GM12878 (cell line): ENCODE data around the gene RUNDC3A. TPM values are rescaled to one million over a fixed set of nuclear protein-coding genes. Genes with fewer than 3 reads are reported as not detected.

ENCODE experiments used
- BCL11A ChIP-seq: IDR thresholded peaks from 2 replicates; pipeline ENCODE4 v1.6.1; 2011; ENCODE audit warnings: low read depth, low read length
- CBFB ChIP-seq: IDR thresholded peaks from 2 replicates; pipeline ENCODE4 v1.6.1; 2016; ENCODE audit warnings: antibody characterized with exemption, low read depth
- E2F4 ChIP-seq: IDR thresholded peaks from 2 replicates; pipeline ENCODE4 v1.6.1; 2012; ENCODE audit warnings: low read depth, low read length, improper control_type of control experiment
- FOXM1 ChIP-seq: IDR thresholded peaks from 2 replicates; pipeline ENCODE4 v1.6.1; 2012; ENCODE audit warnings: low read depth, mild to moderate bottlenecking, inconsistent platforms, low read length, moderate library complexity
- HDGF ChIP-seq: fragments of 450-650 bp; IDR thresholded peaks from 2 replicates; pipeline ENCODE4 v1.6.1; 2016; ENCODE audit warnings: antibody characterized with exemption
- IRF4 ChIP-seq: IDR thresholded peaks from 2 replicates; pipeline ENCODE4 v1.6.1; 2011; ENCODE audit warnings: low read depth, low read length
- NFYA ChIP-seq: IDR thresholded peaks from 2 replicates; pipeline ENCODE4 v1.6.1; 2011; ENCODE audit warnings: low read depth, mild to moderate bottlenecking, low read length, improper control_type of control experiment, borderline replicate concordance
- NR2F1 ChIP-seq: fragments of 450-650 bp; conservative IDR thresholded peaks from 2 replicates; pipeline ENCODE4 v1.6.1; 2017; ENCODE audit warnings: mild to moderate bottlenecking
- SMARCA5 ChIP-seq: fragments of 450-650 bp; IDR thresholded peaks from 2 replicates; pipeline ENCODE4 v1.6.1; 2017; ENCODE audit warnings: mild to moderate bottlenecking
- SMC3 ChIP-seq: IDR thresholded peaks from 2 replicates; pipeline ENCODE4 v1.6.1; 2011; ENCODE audit warnings: low read length, improper control_type of control experiment, borderline replicate concordance
- STAT3 ChIP-seq: IDR thresholded peaks from 2 replicates; pipeline ENCODE4 v1.6.1; 2011; ENCODE audit warnings: low read depth, low read length, improper control_type of control experiment
- TCF7 ChIP-seq: IDR thresholded peaks from 2 replicates; pipeline ENCODE4 v1.6.1; 2014; ENCODE audit warnings: antibody characterized with exemption, borderline replicate concordance
- ZBED1 ChIP-seq: IDR thresholded peaks from 2 replicates; pipeline ENCODE4 v1.6.1; 2016; ENCODE audit warnings: borderline replicate concordance
- ZNF217 ChIP-seq: fragments of 450-650 bp; IDR thresholded peaks from 2 replicates; pipeline ENCODE4 v1.6.1; 2017; ENCODE audit warnings: antibody characterized with exemption, mild to moderate bottlenecking
- ZNF592 ChIP-seq: fragments of 450-650 bp; IDR thresholded peaks from 2 replicates; pipeline ENCODE4 v1.6.1; 2017; ENCODE audit warnings: mild to moderate bottlenecking, moderate library complexity
- polyA plus RNA-seq, 11 experiments: library from polyadenylated mRNA; depleted of rRNA in 4 of 11; unstranded in 6 of 11; stranded (reverse) in 5 of 11; fragments of >200 nt; fragmentation: Nextera tagmentation in 4 of 11; fragmentation: Illumina TruSeq in 1 of 11; extraction: Ambion mirVana in 4 of 11; extraction: Trizol in 1 of 11; gene quantifications; 1 replicate in 1 of 11; 2 replicates in 10 of 11; pipeline versions ENCODE4 v1.2.1 to v1.2.3, GENCODE V29; 2011 to 2016; ENCODE audit warnings: inconsistent platforms in 2 of 11, missing spikeins in 2 of 11, low read depth in 1 of 11
- total RNA-seq, 4 experiments: library from RNA; depleted of rRNA in 3 of 4; stranded (reverse); fragments of >200 nt in 3 of 4; fragmentation: Illumina TruSeq in 1 of 4; extraction: Trizol in 1 of 4; gene quantifications; 2 replicates each; pipeline versions ENCODE4 v1.2.1 to v1.2.3, GENCODE V29; 2013 to 2021
- TF ChIP-seq, protein P1 (sequence below): fragments of 450-650 bp; IDR thresholded peaks from 2 replicates; pipeline ENCODE4 v1.6.1; 2017; ENCODE audit warnings: mild to moderate bottlenecking, low read depth, inconsistent platforms; ENCODE audit not compliant: poor library complexity, severe bottlenecking
- TF ChIP-seq, protein P2 (sequence below): IDR thresholded peaks from 2 replicates; pipeline ENCODE4 v1.6.1; 2011; ENCODE audit warnings: borderline replicate concordance, low read depth, mild to moderate bottlenecking, moderate library complexity, low read length; ENCODE audit not compliant: insufficient read depth, poor library complexity, severe bottlenecking
- TF ChIP-seq, protein P3 (sequence below): fragments of 450-650 bp; formaldehyde crosslinking; IDR thresholded peaks from 2 replicates; pipeline ENCODE4 v1.5.0; 2022; ENCODE audit warnings: mild to moderate bottlenecking, missing genetic modification characterization

Gene RUNDC3A
- total and polyA plus RNA-seq, 10 of the 15 experiments (the other 5 are each of a cell fraction or from before 2014, with no cell fraction given), result 0.07 to 0.17 TPM; not detected in 8

DNA sequence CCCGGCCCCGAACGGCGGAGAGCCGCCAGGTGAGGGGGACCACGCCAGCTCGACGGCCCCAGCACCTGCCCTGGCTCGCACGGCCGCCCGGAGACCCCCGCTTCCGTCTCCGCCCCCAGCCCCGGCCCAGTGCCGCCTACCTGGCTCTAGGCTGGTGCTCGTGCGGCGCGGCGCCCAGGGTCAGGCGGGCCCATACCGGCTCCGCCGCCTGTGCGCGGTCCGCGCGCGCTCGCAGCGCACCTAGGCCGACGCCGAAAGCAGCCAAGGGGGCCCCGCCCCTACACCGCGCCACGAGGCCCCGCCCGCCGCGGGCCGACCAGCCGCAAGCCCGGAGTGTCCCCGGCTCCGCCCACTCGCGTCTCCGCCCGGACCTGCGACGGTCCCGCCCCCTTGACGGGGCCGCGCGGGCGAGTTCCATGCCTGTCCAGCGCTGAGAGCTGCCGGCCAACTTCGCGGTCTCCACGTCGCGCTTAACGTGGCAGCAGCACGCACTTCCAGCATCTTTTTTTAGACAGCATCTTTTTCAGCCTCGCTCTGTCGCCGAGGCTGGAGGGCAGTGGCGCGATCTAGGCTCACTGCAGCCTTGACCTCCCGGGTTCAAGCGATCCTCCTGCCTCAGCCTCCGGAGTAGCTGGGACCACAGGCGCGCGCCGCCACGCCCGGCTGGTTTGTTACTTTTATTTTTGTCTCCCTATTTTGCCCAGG, 16.3 kb downstream of the RUNDC3A start, which contains the start of gene SLC25A39 (continued):
- TF ChIP-seq, protein P1, sequence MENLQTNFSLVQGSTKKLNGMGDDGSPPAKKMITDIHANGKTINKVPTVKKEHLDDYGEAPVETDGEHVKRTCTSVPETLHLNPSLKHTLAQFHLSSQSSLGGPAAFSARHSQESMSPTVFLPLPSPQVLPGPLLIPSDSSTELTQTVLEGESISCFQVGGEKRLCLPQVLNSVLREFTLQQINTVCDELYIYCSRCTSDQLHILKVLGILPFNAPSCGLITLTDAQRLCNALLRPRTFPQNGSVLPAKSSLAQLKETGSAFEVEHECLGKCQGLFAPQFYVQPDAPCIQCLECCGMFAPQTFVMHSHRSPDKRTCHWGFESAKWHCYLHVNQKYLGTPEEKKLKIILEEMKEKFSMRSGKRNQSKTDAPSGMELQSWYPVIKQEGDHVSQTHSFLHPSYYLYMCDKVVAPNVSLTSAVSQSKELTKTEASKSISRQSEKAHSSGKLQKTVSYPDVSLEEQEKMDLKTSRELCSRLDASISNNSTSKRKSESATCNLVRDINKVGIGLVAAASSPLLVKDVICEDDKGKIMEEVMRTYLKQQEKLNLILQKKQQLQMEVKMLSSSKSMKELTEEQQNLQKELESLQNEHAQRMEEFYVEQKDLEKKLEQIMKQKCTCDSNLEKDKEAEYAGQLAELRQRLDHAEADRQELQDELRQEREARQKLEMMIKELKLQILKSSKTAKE, result no peak
- no peak for TF ChIP-seq STAT3
- peak; percentile 95; the same call in 1 of the 2 replicates for TF ChIP-seq HDGF
- TF ChIP-seq NFYA, result no peak
- TF ChIP-seq, protein P2, sequence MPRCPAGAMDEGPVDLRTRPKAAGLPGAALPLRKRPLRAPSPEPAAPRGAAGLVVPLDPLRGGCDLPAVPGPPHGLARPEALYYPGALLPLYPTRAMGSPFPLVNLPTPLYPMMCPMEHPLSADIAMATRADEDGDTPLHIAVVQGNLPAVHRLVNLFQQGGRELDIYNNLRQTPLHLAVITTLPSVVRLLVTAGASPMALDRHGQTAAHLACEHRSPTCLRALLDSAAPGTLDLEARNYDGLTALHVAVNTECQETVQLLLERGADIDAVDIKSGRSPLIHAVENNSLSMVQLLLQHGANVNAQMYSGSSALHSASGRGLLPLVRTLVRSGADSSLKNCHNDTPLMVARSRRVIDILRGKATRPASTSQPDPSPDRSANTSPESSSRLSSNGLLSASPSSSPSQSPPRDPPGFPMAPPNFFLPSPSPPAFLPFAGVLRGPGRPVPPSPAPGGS, result peak; percentile 28
- TF ChIP-seq ZBED1, result no peak
- TF ChIP-seq ZNF217, result peak; percentile 92
- peak; percentile 42; the same call in 1 of the 2 replicates for TF ChIP-seq CBFB
- TF ChIP-seq E2F4, result no peak; the same call in 1 of the 2 replicates
- no peak for TF ChIP-seq SMC3
- TF ChIP-seq TCF7, result no peak
- no peak for TF ChIP-seq IRF4
- TF ChIP-seq FOXM1, result no peak
- TF ChIP-seq NR2F1, result peak; percentile 57
- TF ChIP-seq, protein P3, sequence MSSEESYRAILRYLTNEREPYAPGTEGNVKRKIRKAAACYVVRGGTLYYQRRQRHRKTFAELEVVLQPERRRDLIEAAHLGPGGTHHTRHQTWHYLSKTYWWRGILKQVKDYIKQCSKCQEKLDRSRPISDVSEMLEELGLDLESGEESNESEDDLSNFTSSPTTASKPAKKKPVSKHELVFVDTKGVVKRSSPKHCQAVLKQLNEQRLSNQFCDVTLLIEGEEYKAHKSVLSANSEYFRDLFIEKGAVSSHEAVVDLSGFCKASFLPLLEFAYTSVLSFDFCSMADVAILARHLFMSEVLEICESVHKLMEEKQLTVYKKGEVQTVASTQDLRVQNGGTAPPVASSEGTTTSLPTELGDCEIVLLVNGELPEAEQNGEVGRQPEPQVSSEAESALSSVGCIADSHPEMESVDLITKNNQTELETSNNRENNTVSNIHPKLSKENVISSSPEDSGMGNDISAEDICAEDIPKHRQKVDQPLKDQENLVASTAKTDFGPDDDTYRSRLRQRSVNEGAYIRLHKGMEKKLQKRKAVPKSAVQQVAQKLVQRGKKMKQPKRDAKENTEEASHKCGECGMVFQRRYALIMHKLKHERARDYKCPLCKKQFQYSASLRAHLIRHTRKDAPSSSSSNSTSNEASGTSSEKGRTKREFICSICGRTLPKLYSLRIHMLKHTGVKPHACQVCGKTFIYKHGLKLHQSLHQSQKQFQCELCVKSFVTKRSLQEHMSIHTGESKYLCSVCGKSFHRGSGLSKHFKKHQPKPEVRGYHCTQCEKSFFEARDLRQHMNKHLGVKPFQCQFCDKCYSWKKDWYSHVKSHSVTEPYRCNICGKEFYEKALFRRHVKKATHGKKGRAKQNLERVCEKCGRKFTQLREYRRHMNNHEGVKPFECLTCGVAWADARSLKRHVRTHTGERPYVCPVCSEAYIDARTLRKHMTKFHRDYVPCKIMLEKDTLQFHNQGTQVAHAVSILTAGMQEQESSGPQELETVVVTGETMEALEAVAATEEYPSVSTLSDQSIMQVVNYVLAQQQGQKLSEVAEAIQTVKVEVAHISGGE (CRISPR knock-in tag), result no peak
- TF ChIP-seq ZNF592, result 0 out of 2 replicates have a peak, but pooled peaks have one; percentile 58
- TF ChIP-seq SMARCA5, result peak; percentile 86
- TF ChIP-seq BCL11A, result no peak
